ENCODE measurements around the gene SCD5.

The SCD5 gene

GRCh38 chr4:82691431-82691830 is 107.2 kb downstream of the SCD5 start:
- DNase-seq (ENCODE audit: low read depth): no peak

- no peak for DNase-seq (ENCODE audit: low read depth)
These were observed 110.4 kb downstream of the SCD5 start for GRCh38 chr4:82688091-82688795.

DNA sequence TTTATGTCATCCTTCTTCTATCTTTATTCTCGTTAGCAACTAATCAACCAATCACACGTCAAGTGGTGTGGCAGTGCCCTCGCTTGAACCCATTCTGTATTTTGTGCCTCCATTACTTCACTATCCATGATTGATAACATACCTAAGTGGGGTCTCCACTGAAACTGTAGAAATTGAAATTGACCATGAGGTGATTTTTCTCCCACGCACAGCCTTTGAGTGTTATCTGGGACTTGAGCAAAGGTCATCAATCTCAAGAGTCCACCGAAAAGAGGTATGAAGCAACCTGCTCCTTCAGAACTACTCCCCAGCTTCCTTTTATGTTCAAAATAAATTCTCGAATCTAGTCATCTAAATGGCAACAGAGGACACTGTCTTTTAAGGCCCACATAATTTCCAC is 111.1 kb downstream of the SCD5 start:
- no peak for DNase-seq (ENCODE audit: low read depth)

- no peak for DNase-seq (ENCODE audit: low read depth)
These were observed 116.8 kb downstream of the SCD5 start for GRCh38 chr4:82681754-82682153.

- DNase-seq (ENCODE audit: low read depth): no peak
These were observed 117.8 kb downstream of the SCD5 start for GRCh38 chr4:82680834-82681233.

- no peak for DNase-seq (ENCODE audit: low read depth)
These were observed 119.1 kb downstream of the SCD5 start for GRCh38 chr4:82679531-82679930.

DNA sequence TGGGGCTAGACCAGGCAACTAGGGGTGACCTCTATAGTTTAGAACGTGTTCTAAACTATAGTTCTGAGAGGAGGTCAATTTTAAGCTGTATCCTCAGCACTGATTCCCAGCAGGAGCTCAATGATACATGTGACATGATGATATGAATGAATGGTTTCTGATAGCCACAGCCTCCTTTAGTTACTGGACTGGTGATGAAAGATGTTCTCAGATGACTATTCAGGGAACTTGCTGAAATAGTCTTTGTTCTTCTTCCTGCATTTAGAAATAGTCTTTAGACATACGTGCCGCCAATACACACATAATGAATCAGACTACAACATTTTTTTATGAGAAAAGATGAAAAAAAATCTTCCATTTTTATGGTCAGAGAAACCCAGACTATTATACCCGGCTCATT is 120.5 kb downstream of the SCD5 start:
- no peak for DNase-seq (ENCODE audit: low read depth)

GRCh38 chr4:82677327-82677726 is 121.3 kb downstream of the SCD5 start:
- no peak for DNase-seq (ENCODE audit: low read depth)

DNA sequence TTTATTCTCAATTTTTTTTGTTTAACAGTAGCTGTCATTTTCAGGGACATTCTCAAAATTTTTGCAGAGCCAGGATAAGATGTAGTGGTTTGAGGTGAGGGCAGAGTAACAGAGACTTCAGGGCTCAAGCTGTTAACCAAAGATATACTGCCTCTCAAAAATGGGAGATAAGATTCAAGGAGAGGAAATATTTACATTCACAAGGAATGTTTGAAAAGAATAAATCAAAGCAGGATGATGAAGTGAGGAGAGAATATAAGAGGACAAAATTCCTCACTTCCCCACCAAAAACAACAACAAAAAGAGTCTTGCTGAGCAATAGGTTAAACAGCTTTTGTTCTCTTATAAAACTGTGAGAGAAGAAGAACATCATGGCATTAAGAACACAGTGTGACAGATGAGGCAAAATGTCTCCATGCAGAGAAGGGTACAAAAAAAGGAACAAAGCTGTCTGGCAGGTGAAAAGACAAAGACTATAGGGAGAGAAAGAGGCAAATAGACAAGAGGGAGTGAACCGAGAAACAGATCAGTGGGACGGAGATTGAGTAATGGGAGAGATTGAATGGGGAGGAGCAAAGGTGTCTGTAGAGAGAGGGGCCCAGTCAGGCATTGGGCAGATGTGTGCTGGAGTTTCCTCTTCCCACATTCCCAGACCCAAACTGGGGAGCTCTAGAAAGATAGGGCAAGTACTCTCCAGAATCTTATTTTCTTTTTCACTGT is 130.7 kb downstream of the SCD5 start:
- DNase-seq (ENCODE audit: low read depth): no peak

- DNase-seq (ENCODE audit: low read depth): no peak
These were observed 131.5 kb downstream of the SCD5 start for GRCh38 chr4:82666970-82667665.

GRCh38 chr4:82661181-82661992 is 137.2 kb downstream of the SCD5 start:
- DNase-seq (ENCODE audit: low read depth): no peak

DNA sequence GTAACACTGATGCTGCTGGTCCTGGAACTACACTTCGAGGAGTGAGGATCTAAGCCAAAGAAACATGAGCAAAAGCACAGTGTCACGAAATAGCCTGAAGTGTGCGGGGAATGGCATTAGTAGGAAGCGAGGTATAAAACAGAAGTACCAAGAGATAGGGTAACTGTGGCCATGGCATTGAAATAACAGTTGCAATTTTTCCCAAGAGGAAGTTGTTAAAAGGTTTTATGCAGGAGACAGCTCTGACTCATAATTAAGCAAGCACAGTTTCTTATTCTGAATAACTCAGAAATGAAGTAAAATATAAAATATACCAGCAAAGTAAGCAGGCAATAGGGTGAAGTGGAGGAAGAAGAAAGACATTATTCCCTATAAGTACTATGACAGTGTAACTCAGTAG is 146.5 kb downstream of the SCD5 start:
- no peak for DNase-seq (ENCODE audit: low read depth)

DNA sequence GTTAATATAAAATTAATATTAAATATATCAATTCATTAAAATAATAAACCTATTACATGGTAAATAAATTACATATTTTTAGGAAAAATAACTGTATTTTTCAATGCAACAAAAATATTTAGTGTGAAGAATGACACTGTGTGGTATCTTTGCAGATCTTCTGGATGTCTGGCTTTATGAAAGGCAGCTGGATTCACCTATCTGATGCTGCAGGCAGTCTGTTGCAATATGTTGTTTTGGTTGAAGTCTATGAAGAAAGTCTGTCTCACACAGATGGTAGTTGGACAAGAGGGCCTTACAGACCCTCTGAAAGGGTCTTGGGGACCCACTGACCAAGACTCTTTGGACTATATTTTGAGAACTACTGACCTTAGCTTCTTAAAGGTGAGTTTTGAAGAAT is 147.7 kb downstream of the SCD5 start:
- no peak for DNase-seq (ENCODE audit: low read depth)

DNA sequence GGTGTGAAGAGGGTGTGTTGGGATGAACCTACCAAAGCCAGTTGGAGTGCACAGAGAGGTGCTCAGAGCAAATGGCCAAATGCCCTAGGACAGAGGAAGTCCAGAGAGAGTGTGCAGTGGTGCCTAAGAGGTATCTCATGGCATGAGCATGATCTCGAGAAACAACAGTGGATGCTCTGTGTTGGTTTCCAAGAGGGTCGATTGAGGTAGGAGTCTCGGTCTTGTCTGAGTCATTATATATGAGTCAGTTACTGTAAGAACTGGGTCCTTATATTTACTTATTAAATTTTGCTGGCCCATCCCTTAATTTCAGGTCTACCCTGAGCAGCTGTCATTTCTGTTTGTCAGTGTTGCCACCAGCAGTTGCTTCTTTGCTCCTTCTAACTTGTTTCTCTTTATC is 150.2 kb downstream of the SCD5 start:
- DNase-seq (ENCODE audit: low read depth): no peak

DNA sequence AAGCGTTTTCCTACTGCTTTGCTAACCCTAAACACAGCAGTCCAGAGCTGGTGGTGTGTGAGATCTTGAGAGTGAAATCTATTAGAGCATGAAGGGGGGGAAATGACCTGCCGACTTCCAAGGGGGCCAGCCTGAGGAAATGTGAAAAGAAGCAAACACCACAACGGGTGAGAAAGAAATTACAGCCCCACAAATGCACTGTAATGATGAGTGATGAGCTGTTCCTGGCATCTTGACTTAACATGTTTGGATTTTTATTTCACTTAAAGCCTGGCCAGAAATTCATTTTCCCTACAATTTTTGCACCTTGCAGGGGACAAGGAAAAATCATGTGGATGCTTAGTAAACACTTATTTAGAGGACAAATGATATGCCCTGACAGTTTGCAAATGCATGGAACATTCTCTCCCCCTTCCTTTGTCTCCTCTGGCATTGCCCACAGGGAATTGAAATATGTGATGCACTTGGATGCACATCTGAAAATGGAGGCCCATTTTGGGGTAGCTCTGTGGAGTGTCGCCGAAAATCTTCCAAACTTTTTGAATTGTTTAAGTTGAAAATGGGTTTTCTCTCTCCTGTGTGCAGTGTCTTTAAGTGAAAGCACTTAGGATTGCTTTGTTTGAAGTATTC is 152.5 kb downstream of the SCD5 start:
- DNase-seq (ENCODE audit: low read depth): no peak

DNA sequence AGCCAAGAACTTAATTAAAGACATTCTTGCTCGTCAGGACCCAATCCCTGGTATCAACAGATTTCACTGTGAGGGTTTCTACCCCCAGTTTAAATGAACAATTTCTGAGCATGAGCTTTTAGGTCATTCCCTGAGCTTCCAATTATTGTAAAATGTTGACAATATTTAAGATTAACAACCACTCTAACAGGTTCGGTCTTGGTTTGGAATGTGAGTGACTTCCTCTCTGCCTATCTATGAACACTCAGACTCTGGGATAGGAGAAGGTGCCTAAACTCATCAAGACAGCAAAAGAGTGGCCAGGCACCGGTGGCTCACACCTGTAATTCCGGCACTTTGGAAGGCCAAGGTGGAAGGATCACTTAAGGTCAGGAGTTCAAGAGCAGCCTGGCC is 153.9 kb downstream of the SCD5 start:
- no peak for DNase-seq (ENCODE audit: low read depth)

DNA sequence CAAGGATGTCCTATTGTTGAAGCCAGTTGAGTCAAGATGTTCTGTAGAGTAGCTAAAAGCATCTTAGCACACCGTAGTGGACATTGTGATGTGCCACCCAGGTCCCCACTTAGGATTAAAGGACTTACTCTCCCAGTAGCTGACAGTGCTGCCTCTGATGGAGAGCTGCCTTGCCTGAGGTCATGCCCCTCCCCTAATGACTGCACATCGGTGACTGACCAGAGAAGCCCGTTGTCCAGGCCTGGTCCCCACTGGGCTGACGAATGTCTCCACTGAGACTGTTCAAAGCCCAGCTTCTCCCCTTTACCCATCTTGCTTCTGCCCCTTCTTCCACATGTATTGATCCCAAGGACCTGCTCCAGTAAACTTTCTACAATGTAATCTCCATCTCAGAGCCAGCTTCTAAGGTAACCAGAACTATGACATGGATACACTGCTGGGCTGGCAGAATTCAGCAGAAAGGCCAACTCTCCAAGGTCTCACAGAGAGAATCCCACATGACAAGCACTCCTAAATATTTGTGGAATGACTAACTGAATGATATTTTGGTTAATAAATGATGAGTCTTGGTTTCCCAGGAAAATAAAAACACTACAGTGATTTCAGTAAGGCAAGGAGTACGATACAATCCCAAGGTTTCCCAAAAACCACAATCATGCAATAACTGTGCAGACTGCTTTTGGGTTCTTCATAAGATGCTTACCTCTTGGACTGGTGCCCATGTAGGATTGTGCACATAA is 154.4 kb downstream of the SCD5 start:
- DNase-seq (ENCODE audit: low read depth): no peak

DNA sequence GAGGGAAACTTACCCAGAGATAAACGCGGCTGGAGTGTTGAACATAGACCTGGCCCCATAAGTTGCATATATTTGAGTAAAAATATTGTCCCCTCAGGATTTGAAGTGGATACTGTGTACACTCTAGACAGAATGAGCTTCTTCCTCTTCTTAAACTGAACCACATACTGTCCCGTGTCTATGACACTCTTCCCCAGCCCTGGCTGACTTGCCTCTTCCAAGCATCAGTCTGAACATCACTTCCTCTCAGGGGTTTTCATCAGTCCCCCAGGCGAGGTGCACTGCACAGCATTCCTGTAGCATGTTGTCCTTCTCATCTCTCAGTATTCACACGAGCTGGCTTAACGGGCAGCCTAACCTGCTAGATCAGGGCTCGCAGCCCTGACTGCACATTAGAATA is 156.3 kb downstream of the SCD5 start:
- no peak for DNase-seq (ENCODE audit: low read depth)

GRCh38 chr4:82640540-82640939 is 158.1 kb downstream of the SCD5 start:
- DNase-seq (ENCODE audit: low read depth): no peak

GRCh38 chr4:82639971-82640370 is 158.6 kb downstream of the SCD5 start:
- DNase-seq (ENCODE audit: low read depth): no peak

GRCh38 chr4:82638479-82638878 is 160.1 kb downstream of the SCD5 start:
- DNase-seq (ENCODE audit: low read depth): no peak

Data from activated gamma-delta T cell treated with anti-CD3 and anti-CD28 coated beads, Interleukin-2, amount 50 U/mL, for 16 hours (primary cell).